OCI-LY1 (cell line): ENCODE measurements around the gene ZNF615.
"Not testable (repeated sequence)": the region's sequence is repeated elsewhere in the genome, so short reads cannot be mapped to it uniquely, and the experiment has no call there.

Source experiments
- H2AFZ ChIP-seq: fragments of 200-600 bp; sonication (generic), shearing (Covaris generic); 2 replicates; pipeline ENCODE4 v1.6.0; 2014; ENCODE audit warnings: antibody characterized with exemption, mild to moderate bottlenecking, low read length
- H3F3A ChIP-seq: fragments of 200-600 bp; sonication (generic), shearing (Covaris generic); 2 replicates; pipeline ENCODE4 v1.6.0; 2014; ENCODE audit warnings: mild to moderate bottlenecking, antibody characterized with exemption, low read length, moderate library complexity; ENCODE audit not compliant: insufficient read depth
- H3K27ac ChIP-seq: fragments of 200-600 bp; sonication (generic); 2 replicates; pipeline ENCODE4 v1.5.1; 2014; ENCODE audit warnings: low read length, mixed run types, mild to moderate bottlenecking, low read depth; ENCODE audit not compliant: poor library complexity, severe bottlenecking
- H3K27me3 ChIP-seq: fragments of 200-600 bp; sonication (generic); 2 replicates; pipeline ENCODE4 v1.6.0; 2014; ENCODE audit warnings: antibody characterized with exemption, mild to moderate bottlenecking, low read length, moderate library complexity; ENCODE audit not compliant: insufficient read depth
- H3K36me3 ChIP-seq: fragments of 200-600 bp; sonication (generic); 2 replicates; pipeline ENCODE4 v1.6.1; 2014; ENCODE audit warnings: mild to moderate bottlenecking, antibody characterized with exemption, low read length, moderate library complexity, mixed read lengths; ENCODE audit not compliant: insufficient read depth
- H3K4me1 ChIP-seq: fragments of 200-600 bp; sonication (generic); 2 replicates; pipeline ENCODE4 v1.5.1; 2014; ENCODE audit warnings: mild to moderate bottlenecking, low read length, moderate library complexity; ENCODE audit not compliant: insufficient read depth, severe bottlenecking
- H3K4me2 ChIP-seq: fragments of 200-600 bp; sonication (generic), shearing (Covaris generic); 2 replicates; pipeline ENCODE4 v1.6.1; 2014; ENCODE audit warnings: low read length
- H3K4me3 ChIP-seq: fragments of 200-600 bp; sonication (generic); 2 replicates; pipeline ENCODE4 v1.5.1; 2014; ENCODE audit warnings: low read length, low read depth, mild to moderate bottlenecking, mixed read lengths; ENCODE audit not compliant: poor library complexity, severe bottlenecking
- H3K79me2 ChIP-seq: fragments of 200-600 bp; shearing (Covaris generic); 2 replicates; pipeline ENCODE4 v1.6.1; 2016; ENCODE audit warnings: mixed run types, low read length, mixed read lengths; ENCODE audit not compliant: insufficient read depth
- H3K9ac ChIP-seq: fragments of 200-600 bp; sonication (generic), shearing (Covaris generic); 2 replicates; pipeline ENCODE4 v1.6.1; 2014; ENCODE audit warnings: mild to moderate bottlenecking, low read length, mixed read lengths
- H3K9me2 ChIP-seq: fragments of 200-600 bp; sonication (generic), shearing (Covaris generic); 2 replicates; pipeline ENCODE4 v1.6.1; 2014; ENCODE audit warnings: low read depth, mild to moderate bottlenecking, low read length, mixed read lengths
- H3K9me3 ChIP-seq: fragments of 200-600 bp; shearing (Covaris generic); 2 replicates; pipeline ENCODE4 v1.6.1; 2014; ENCODE audit warnings: low read length, mixed read lengths
- H4K20me1 ChIP-seq: fragments of 200-600 bp; sonication (generic), shearing (Covaris generic); 2 replicates; pipeline ENCODE4 v1.6.0; 2016; ENCODE audit warnings: mild to moderate bottlenecking, low read length; ENCODE audit not compliant: insufficient read depth
- EZH2 ChIP-seq: fragments of 200-600 bp; sonication (generic), shearing (Covaris generic); IDR thresholded peaks from 2 replicates; pipeline ENCODE4 v1.8.0; 2017; ENCODE audit warnings: borderline replicate concordance, mixed run types, mild to moderate bottlenecking, antibody characterized with exemption, low read length, moderate library complexity, mixed read lengths
- TF ChIP-seq, protein P1 (sequence below): fragments of 200-600 bp; sonication (generic), shearing (Covaris generic); IDR thresholded peaks from 2 replicates; pipeline ENCODE4 v1.5.1; 2017; ENCODE audit warnings: mild to moderate bottlenecking, antibody characterized with exemption, low read length, moderate library complexity, mixed read lengths

The ZNF615 gene

DNA sequence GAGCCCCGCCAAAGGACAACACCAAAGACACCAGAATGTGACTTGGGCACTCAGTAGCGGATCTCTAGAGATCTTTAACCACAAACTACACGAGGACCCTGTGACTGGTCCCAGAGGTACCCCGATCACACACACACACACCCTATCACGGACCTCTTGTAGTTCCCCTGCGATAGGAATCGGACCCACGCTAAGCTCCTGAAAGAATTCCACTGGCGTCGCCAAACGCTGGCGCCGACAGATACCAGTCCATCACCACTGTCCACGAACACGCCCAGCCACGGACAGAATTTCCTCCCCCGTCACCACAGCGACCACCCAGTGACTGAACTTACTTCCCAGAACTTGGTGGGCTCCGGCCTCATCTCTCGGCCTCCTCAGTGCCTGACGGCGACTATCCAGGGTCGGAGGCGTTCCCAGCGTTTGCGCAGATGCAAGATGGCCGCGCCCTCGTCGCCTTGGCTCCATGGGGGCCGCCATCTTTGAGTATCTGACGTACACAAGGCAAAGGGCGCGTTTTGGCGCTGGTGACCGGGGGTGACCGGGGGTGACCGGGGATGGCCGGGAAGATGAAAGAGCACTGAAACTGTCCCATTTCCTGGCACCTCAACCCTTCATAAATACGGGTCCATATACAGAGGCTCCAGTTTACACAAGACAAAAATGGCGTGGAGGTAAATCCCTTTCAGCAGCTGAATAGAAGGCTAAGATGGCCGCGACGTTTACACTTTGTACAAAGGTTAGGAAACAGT is at the start of gene ZNF615:
TSS of gene ZNF615 (minus strand) at position 406 of the 752 bp plus-strand sequence. CDS start 4,500 bp downstream, outside the sequence.
- Histone ChIP-seq H3K79me2 (no peaks in the 10 kb centered on the region), H3K27me3 (no peaks in the 10 kb centered on the region), H2AFZ (peak within 1 kb of the TSS; percentile 57), H3K9me2 (no peaks in the 10 kb centered on the region), H3K9me3 (peaks cover 15% of the 10 kb centered on the region), H3K4me1 (peaks cover 8% of the 10 kb centered on the region), H3K9ac (peak within 1 kb of the TSS; percentile 75), H3F3A (no peaks in the 10 kb centered on the region), H3K36me3 (peaks cover 18% of the 10 kb centered on the region), H3K4me2 (peak within 1 kb of the TSS; percentile 70), H3K4me3 (peak within 1 kb of the TSS; percentile 80), H3K27ac (peak within 1 kb of the TSS; percentile 61), H4K20me1 (no peaks in the 10 kb centered on the region)
- TF ChIP-seq, protein P1, sequence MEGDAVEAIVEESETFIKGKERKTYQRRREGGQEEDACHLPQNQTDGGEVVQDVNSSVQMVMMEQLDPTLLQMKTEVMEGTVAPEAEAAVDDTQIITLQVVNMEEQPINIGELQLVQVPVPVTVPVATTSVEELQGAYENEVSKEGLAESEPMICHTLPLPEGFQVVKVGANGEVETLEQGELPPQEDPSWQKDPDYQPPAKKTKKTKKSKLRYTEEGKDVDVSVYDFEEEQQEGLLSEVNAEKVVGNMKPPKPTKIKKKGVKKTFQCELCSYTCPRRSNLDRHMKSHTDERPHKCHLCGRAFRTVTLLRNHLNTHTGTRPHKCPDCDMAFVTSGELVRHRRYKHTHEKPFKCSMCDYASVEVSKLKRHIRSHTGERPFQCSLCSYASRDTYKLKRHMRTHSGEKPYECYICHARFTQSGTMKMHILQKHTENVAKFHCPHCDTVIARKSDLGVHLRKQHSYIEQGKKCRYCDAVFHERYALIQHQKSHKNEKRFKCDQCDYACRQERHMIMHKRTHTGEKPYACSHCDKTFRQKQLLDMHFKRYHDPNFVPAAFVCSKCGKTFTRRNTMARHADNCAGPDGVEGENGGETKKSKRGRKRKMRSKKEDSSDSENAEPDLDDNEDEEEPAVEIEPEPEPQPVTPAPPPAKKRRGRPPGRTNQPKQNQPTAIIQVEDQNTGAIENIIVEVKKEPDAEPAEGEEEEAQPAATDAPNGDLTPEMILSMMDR: no peak
- TF ChIP-seq EZH2: no peak

DNA sequence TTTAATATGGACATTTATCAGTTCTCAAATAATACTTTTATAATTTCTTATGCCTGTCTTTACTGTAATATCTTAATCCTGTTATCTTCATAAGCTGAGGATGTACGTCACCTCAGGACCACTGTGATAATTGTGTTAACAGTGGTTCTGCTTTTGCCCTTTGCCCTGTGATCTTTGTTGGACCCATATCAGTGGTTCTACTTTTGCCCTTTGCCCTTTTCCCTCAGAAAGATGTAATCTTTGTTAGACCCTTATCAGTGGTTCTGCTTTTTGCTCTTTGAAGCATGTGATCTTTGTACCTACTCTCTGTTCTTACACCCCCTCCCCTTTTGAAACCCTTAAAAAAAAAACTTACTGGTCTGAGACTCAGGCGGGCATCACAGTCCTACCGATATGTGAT is 48.5 kb upstream of the ZNF615 start:
- H3K79me2 ChIP-seq, H3K9ac ChIP-seq, H3K27me3 ChIP-seq, H3K9me2 ChIP-seq, H3F3A ChIP-seq, H3K27ac ChIP-seq, H2AFZ ChIP-seq, H3K4me3 ChIP-seq, H3K4me2 ChIP-seq, H3K36me3 ChIP-seq, H3K9me3 ChIP-seq, H4K20me1 ChIP-seq, H3K4me1 ChIP-seq: not testable (repeated sequence)

DNA sequence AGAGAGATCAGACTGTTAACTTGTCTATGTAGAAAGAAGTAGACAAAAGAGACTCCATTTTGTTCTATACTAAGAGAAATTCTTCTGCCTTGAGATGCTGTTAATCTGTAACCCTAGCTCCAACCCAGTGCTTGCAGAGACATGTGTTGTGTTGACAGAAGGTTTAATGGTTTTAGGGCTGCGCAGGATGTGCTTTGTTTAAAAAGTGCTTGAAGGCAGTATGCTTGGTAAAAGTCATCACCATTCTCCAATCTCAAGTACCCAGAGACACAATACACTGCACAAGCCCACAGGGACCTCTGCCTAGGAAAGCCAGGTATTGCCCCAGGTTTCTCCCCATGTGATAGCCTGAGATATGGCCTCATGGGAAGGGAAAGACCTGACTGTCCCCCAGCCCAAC is 43.7 kb upstream of the ZNF615 start:
- not testable (repeated sequence) for H3K4me2 ChIP-seq, H3K36me3 ChIP-seq, H3K9me2 ChIP-seq, H3K27ac ChIP-seq, H4K20me1 ChIP-seq, H3K79me2 ChIP-seq, H2AFZ ChIP-seq, H3F3A ChIP-seq, H3K9ac ChIP-seq, H3K27me3 ChIP-seq, H3K4me3 ChIP-seq
- H3K4me1 ChIP-seq: peaks cover 13% of the 10 kb centered on the region
- H3K9me3 ChIP-seq: peaks cover 13% of the 10 kb centered on the region

- peak within 1 kb of the TSS; percentile 88 for H3K9ac ChIP-seq
- peak within 1 kb of the TSS; percentile 85 for H3K27ac ChIP-seq
- H3K9me3 ChIP-seq: peaks cover 23% of the 10 kb centered on the region
- no peaks in the 10 kb centered on the region for H3K9me2 ChIP-seq
- peak within 1 kb of the TSS; percentile 71 for H3K4me3 ChIP-seq
- peak within 1 kb of the TSS; percentile 99 for H3K4me2 ChIP-seq
- no peaks in the 10 kb centered on the region for H3K27me3 ChIP-seq
- no peaks in the 10 kb centered on the region for H3F3A ChIP-seq
- H3K79me2 ChIP-seq: no peaks in the 10 kb centered on the region
- peaks cover 13% of the 10 kb centered on the region for H3K4me1 ChIP-seq
- TF ChIP-seq, protein P1: no peak
- no peak for TF ChIP-seq EZH2
- H4K20me1 ChIP-seq: no peaks in the 10 kb centered on the region
- H3K36me3 ChIP-seq: peaks cover 38% of the 10 kb centered on the region
- peak within 1 kb of the TSS; percentile 92 for H2AFZ ChIP-seq
These were observed 40.8 kb upstream of the ZNF615 start, which contains the start of gene ZNF432 for GRCh38 chr19:52048555-52049501. Gene ZNF432 (minus strand): TSS chr19:52048838. CDS start chr19:52046868, 1,970 bp downstream.
